HUDEP-2 (cell line): Measurements from ENCODE around the gene FAM78B.

Experiments
- DNase-seq, 76 experiments: peaks; one replicate each; lab custom pipeline; 2025; ENCODE audit not compliant: unreplicated experiment in 76 of 76; lab: John Stamatoyannopoulos, UW

FAM78B gene

GRCh38 chr1:166080277-166080966, 86.4 kb downstream of the FAM78B start:
- DNase-seq, result no peak

DNA sequence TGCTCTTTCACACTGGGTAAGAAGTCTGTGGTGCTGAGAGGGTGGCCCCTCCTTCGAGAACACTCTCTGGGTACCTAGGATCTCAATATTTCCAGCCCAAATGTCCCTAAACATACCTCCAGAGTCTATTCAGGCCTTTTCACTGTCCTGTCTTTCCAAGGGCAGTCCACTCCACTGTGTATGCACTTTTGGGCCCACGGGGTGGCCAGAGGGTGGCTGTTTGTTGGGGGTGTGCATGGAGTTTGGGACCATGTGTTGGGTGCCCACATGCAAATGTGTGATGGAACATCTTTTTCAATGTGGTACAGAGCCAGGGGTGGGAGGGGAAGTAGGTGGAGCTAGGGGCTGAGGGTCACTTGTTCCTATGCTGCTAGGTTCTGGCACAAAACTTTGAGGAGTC, 87.5 kb downstream of the FAM78B start:
- DNase-seq, result no peak

DNA sequence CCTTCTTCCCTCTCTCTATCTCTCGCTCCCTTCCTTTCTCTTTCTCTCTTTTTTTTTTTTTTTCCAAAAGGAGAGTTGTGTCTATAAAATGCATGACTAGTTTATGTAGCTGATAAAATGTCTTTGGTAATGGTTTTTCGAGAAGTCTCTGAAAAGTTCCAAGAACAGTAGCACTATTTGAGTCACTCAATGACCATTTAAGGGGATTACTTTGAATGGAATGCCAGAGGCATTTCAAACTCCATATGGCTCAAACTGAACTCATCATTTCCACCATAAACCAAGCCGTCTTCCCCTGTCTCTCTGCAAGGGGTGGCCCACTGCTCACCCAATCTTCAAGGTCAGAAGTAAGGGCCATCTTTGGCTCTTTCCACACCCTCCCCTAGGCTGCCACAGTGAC, 93.3 kb downstream of the FAM78B start:
- DNase-seq, result no peak

DNA sequence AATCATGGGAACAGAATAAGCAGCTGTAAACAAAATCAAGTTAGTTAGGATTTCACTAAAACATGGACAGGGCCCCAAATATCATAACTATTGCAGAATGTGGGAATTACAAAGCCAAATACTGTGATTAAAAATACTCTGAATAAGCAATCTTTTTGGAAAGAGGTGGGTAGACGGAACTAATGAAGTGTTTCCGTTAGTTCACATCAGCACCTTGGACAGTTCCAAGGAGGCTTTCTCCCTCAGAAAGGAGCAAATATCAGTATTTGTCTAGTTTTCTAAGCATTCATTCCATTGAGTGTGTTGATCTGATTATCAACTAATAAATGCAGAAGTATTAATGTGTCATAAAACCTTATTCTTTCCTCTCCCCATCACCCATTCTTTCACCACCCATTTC, 97.4 kb downstream of the FAM78B start:
- DNase-seq, result peak in 7 of 76 experiments; percentile 2 to 37 (median 5)

GRCh38 chr1:166066107-166066506, 100.7 kb downstream of the FAM78B start:
- no peak for DNase-seq

- no peak for DNase-seq
These were observed 101.8 kb downstream of the FAM78B start for GRCh38 chr1:166064951-166065350.

DNA sequence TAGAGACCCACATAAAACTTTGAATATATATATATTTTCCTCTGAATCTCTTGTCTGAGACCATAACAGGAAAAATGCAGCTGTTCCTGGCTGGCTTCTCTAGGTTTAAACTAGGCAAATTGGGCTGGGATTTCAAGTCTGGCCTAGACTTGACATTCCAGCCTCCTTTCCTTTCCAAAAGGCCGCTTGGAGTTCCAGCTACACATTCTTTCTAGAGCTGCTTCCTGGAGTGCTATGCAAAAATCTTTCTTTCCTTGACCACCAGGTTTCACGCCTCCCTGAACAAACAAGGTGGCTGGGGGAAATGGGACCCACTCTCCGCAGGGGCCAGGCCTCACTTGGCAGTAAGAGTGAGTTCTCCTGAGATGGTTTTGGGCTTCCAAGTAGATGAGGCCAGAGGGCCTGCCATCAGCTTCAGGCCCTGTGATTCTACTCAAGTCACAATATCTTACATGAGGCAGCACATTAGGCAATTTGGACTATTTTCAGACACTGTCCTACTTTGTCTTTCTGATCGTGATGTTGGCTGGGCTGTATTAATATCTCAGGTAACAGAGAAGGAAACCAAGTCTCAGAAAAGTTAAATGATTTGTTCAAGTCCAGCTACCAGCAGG, 102.4 kb downstream of the FAM78B start:
- no peak for DNase-seq

DNA sequence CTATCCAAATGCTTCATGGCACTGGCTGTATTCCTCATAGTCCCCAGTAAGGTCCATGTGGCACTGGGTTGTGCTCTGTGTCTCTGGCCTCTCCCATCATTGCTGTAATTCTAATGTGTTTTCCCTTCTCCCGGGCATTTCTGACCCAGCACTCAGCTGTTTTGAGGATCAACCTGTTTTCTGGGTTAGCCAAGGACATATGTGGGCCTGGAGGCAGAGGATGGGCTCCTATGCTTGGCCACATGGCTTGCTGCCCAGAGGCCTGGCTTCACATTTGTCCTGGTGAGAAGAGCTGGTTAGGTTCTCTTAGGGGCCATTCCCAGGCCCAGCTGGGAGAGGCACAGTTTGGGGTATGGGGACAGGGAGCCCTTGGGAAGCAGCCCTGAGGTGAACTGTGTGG, 103.1 kb downstream of the FAM78B start:
- no peak for DNase-seq

DNA sequence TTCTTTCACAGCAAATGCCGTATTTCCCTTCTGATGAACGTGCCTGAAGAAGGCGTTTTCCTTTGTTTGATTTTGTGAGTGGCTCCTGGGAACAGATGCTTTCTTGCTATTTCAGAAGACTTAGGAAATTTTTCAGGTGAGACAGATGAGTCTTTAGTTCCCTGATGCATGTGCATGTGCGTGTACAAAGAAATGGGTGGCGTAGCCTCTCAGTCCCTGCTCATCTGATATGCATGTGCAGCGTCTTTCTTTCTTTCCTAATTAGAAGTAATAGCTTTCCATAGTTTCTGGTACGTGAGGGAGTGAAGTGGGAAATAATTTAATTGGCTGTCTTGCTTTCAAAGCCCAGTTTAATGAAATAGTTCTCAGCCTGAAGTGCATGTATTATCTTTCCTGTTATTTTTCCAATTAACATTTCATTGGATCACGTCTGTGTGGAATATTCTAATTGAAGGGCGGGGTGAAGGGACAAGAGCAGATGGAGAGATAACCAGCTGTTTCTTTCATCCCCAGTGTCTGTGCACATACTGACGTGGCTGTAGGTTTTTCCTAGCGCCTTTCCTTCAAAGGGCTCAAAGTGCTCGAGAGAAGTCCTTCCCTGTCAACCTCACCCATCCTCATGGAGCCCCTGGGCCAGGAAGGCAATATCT, 104.3 kb downstream of the FAM78B start:
- no peak for DNase-seq

DNA sequence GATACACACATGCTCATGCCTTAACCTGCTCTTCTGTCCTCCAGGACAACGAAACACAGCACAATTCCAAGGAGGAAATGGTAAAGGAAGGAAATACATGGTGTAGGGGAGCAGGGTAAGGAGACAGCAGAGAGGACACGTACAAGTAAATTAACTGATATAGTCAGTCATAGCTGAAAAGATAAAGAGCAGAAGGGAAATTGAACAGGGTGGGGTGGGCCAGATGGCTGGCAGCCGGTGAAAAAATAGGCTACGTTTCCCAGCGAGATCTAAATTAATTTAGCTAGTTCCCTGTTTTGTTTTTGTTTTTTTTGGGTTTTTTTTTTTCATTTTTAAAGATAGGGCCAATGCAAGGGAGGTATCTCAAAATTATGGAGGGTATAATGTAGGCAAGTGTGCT, 109.2 kb downstream of the FAM78B start:
- no peak for DNase-seq

DNA sequence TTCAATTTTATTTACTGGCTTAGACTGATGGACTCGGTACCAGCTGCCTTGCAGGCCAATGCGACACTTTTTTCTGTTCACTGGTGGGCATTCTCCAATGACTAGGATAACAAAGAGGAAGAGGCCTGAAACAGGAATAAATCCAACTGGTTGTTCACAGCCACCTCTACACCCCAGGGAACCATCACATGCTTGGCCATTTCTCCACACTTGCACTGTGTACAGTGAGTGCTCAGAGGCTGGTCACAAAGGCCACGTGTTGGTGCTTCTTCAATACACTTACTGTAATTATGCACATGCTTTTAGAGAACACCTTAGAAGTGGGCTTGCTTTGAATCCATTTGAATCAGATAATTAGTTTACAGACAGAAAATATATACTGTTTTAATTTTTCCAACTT, 113.4 kb downstream of the FAM78B start:
- no peak for DNase-seq

DNA sequence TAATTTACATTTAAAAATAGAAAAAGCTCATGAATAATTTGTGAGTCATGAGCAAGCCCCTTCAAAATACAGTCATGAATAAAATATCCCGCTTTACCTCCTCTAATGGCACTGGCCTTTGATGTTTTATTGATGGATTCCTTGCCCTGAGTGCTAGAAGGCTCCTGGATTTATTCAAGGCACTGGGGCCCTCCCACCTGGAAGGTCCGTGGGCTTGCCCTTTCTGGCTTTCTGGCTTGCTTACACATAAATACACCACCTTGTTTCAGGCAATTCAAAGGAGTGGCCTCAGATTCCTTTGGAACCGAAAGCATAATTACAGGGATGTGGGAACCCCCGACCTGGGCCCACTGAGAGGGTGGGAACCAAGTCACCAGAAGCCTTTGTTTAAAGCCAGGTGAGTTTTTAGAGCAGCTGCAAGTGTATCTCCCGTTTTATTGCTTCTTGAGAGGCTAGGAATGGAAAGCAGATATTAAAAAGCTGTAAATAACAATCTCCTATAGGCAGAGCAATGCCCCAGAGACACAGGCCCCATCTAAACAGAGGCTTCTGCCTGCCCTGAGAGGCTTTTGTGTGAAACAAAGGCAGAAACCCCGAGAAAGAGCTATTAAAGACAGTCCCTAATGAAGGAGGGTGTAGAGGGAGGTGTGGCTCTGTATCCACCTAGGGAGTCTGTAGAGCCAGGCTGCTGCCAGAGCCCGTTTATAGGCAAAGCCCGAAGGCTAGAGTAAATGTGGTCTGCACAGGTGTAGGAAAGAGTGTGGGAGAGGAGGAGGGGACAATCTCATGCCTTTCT, 126.4 kb downstream of the FAM78B start:
- DNase-seq, result peak in 1 of 76 experiments; percentile 1

GRCh38 chr1:166039436-166040201, 127.2 kb downstream of the FAM78B start:
- DNase-seq, result no peak

GRCh38 chr1:166036092-166036491, 130.7 kb downstream of the FAM78B start:
- DNase-seq, result no peak

GRCh38 chr1:166032572-166033371, 134.0 kb downstream of the FAM78B start:
- DNase-seq, result no peak

DNA sequence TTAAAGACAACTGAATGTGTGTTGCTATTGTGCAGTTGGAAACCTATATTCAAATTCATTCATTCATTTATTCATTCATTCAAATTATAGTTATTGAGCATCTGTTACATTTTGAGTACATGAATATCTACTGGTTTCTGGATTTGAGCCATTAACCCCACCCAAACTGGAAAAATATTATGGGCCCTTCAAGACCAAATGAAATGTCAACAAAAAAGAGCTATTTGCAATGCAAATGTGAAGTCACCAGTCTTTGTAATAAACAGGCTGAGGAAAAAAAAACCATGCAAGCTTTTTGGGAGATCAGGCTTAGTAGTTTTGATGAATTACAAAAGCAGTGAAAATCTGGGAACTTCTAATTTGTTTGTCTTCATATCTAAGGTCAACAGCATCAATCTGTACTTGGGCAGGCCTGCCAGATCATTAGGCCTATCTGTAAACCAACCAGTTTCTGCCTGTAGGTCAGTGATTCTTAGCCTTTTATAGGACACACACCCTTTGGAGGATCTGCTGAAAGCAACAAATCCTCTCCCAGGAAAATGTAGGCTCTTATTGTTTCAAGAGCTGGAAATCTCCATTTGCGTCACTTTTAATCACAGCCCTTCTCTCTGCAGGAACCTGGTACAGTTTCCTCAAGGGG, 134.7 kb downstream of the FAM78B start:
- DNase-seq, result no peak

DNA sequence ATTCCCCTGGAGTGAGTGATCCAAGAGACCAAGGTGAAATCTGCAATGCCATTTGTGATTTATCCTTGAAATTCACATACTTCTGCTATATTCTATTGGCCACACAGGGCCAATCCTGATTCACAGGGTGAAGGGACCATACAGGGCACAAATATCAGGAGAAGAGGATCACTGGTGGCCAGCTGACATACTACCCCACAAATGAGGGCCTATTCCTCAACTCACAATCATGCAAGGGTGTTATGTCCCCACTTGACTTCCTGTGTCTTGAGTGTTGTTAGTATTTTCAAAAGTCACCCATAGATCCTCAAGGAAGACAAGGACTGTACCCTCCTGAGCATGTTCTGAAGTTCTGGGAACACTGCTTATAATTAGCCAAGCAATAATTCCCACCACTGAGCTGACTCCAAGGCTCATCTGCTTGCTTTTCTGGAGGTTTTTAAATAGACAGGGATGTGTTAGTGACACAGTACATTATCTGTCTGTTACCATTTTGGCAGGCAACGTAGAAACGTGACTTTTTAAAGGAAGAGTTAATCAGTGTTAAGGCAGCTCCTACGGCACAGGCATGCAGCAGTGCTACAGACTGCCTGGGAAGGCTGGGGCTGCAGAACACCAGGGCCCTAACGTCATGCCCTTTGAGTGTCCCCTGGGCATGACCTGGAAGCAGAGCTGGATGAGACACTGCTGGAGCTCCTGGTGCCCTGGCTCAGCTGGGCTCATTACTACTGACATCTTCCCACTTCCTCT, 137.4 kb downstream of the FAM78B start:
- DNase-seq, result no peak

DNA sequence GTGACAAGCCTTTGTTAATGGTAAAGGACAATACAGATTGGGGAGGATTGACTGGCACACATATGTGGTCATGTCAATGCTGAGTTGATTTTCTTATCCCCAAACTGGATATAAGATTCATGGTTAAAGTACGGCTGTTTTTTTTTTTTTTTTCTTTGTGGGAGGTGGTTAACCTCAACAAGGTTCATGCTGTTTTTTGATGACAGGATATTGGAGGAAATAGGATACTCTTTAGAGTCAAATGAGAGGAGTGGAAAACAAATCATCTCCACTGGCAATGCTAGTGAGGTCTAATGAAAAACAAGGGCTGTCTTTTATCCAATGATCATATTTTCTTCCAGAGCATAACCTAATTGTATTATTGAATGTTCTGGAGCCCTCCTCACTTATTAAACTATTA, 140.2 kb downstream of the FAM78B start:
- DNase-seq, result no peak

DNA sequence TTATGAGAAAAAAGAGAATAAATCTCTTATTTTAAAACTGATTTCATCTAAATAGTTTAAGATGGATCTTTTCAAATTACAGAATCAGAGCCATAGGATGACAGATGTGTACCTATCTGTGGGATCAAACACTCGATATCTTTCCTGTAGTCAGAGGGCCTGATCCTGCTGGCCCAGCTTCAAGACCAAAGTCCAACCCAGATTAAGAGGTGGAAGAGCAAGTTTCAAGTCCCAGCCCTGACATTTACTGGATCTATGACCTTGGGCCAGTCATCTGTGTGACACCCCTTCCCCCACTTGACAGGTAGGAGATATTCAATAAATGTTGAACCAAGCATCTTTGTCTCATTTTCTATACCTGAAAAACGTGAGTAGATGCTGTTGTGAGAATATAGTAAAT, 140.7 kb downstream of the FAM78B start:
- no peak for DNase-seq
